ENCODE data around the gene ANXA11.

DNA sequence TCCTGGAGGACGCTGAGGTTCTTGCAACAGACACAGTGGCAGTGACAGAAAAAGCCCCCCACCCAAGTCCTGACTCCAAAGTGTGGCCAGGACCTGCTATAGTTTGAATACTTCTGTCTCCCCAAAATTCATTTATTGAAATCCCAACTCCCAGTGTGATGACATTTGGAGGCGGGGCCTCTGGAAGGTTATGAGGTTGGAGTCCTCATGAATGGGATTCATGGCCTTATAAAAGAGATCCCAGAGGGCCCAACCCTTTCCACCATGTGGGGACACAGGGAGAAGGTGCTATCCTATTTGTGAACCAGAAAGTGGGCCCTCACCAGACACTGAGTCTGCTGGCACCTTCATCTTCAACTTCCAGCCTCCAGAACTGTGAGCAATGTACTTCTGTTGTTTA, 18.3 kb downstream of the ANXA11 start:
- TF ChIP-seq CHD2 (IDR thresholded peaks at IDR 0.05; ENCODE audit: low read length, partially characterized antibody) (no peak), CTCF (IDR thresholded peaks at IDR 0.05) (no peak), RCOR1 (IDR thresholded peaks at IDR 0.05; ENCODE audit: low read depth, low read length) (no peak), PBX3 (IDR thresholded peaks at IDR 0.05) (no peak), EP300 (IDR thresholded peaks at IDR 0.05) (no peak), FOXS1 (CRISPR knock-in tag; IDR thresholded peaks at IDR 0.05) (no peak), BHLHE40 (IDR thresholded peaks at IDR 0.05; ENCODE audit: low read depth, low read length) (no peak), RFX5 (IDR thresholded peaks at IDR 0.05) (no peak), CEBPB (IDR thresholded peaks at IDR 0.05) (no peak), POLR2A (IDR thresholded peaks at IDR 0.05; ENCODE audit: low read length) (no peak), NR3C1 (IDR thresholded peaks at IDR 0.05) (no peak), PHF8 (IDR thresholded peaks at IDR 0.05; ENCODE audit: borderline replicate concordance, low read depth) (no peak)
- TF ChIP-seq, protein P1, sequence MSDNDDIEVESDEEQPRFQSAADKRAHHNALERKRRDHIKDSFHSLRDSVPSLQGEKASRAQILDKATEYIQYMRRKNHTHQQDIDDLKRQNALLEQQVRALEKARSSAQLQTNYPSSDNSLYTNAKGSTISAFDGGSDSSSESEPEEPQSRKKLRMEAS (IDR thresholded peaks at IDR 0.05) = no peak

Measured in A549 (cell line).